GM12892 (cell line): ENCODE measurements around the gene TRIM8.

Experiments used
- POLR2A ChIP-seq: IDR thresholded peaks from 2 replicates; pipeline ENCODE4 v1.6.1; 2011; ENCODE audit warnings: low read depth, low read length, control low read depth
- POLR2AphosphoS5 ChIP-seq: IDR thresholded peaks from 2 replicates; pipeline ENCODE4 v1.6.1; 2011; ENCODE audit warnings: low read depth, low read length, control low read depth

DNA sequence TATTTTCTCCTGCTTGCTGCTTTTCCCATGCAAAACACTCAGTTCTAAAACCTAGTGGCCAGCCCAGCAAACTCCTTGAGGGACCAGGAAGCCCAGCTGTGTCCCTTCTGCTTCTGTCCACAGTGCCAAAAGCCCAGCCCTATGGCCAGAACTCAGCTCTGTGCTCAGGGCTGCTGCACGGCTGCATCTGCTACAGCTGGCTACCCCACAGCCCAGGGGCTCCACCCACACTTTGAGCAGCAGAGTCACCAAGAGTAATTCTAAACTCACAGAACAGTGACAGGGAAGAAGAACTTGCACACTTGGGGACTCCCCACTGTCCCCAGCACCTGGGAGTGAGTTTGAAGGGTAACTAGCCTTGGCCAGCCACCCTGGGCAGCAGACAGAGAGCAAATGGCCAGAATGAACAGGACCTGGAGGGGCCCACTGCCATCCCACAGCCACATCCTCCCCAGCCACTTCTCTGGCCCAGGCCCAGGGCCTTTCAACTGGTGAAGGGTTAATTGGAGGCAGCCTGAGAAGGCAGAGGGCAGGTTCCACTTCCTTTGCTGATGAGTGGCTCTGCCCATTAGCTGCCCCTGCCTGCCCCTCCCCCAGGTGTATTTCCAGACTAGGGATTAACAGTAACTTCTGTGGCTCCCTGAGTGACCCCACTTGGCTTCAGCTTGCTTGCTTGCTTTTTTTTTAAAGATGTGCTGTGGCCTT lies 28.1 kb upstream of the TRIM8 start:
- TF ChIP-seq POLR2A (no peak), POLR2AphosphoS5 (no peak)
